HG03432 (cell line): ENCODE data around the gene UXS1.

Source experiments
- ATAC-seq: cut with Tn5 transposase; IDR thresholded peaks from one replicate; pipeline ENCODE4 v1.9.1; 2021; ENCODE audit warnings: mild to moderate bottlenecking, moderate library complexity; ENCODE audit not compliant: unreplicated experiment

The UXS1 gene

DNA sequence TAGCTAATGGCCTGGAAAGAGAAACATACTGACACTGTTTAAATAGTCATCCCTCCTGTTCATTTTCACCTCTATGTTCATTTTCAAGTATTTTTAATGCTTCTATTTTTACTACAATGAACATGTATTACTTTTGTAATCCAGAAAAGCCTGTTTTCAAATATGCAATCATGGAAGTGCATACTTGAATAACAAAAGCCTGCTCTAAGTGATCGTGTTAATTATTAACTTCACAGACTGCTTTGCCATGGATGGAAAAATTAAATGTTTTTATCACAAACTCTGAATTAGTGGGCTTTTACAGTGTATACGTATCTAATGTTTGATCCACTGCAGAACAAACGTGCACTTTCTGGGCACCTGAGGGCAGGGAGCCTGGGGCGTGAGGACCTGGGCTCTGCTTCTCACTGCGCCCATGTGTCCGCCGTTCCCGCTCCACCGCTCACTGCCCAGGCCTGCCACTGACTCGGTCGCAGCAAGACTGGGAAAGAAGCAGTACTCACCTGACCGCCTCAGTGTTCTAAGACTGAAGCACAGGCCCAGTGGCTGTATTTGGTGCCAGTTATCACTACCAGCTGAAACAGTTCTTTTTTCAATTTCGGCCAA, 80.6 kb downstream of the UXS1 start:
- ATAC-seq = no peak

- no peak for ATAC-seq
Observed at GRCh38 chr2:106111882-106112571, 82.1 kb downstream of the UXS1 start.

- no peak for ATAC-seq
Observed at GRCh38 chr2:106109675-106110424, 84.3 kb downstream of the UXS1 start.

- no peak for ATAC-seq
Observed at GRCh38 chr2:106108791-106109190, 85.3 kb downstream of the UXS1 start.

DNA sequence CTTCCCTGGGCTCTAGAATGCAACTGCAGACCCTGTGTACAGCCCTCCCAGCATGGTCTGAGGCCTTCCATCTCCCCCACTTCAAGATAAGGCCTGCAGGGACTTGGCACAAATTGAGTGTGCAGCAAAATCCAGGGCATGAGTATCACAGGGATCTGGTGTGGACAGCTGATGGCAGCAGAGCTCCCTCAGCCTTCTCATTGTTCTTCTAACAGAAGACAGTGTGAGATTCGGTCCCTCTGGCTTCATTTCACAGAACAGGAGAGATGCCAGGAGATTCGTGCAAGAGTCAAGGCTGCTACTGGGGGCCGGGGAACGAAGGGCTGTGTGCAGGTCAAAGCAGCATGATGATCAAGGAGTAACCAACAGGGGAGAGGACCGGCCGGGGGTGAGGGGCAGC, 85.8 kb downstream of the UXS1 start:
- ATAC-seq = no peak

GRCh38 chr2:106107509-106108131, 86.5 kb downstream of the UXS1 start:
- peak; percentile 83 for ATAC-seq

GRCh38 chr2:106106622-106107508, 87.2 kb downstream of the UXS1 start:
- ATAC-seq = peak; percentile 32

- ATAC-seq = no peak
Observed at GRCh38 chr2:106105151-106105922, 88.8 kb downstream of the UXS1 start.

- ATAC-seq = peak; percentile 55
Observed at GRCh38 chr2:106104332-106105062, 89.6 kb downstream of the UXS1 start.

- ATAC-seq = no peak
Observed at GRCh38 chr2:106099691-106100090, 94.4 kb downstream of the UXS1 start.

DNA sequence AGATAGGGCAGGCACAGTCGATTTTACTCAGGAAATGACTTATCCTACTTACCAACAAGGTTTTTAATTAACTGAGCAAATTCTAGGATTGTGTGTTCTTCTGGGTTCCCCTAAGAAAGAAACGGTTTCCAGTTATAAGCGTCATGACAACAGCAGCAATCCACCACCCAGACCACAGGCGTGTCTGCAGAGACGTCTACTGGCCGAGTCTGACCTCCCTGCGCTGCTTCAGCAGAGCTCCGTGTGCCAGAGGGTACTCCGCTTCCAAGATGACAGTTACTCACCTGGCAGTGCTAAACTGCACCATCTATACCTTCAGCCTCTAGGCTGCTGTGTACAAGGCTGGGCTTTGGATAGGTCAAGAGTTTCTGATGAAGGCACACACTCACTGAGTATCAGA, 95.4 kb downstream of the UXS1 start:
- no peak for ATAC-seq

GRCh38 chr2:106098081-106098480, 96.0 kb downstream of the UXS1 start:
- no peak for ATAC-seq

DNA sequence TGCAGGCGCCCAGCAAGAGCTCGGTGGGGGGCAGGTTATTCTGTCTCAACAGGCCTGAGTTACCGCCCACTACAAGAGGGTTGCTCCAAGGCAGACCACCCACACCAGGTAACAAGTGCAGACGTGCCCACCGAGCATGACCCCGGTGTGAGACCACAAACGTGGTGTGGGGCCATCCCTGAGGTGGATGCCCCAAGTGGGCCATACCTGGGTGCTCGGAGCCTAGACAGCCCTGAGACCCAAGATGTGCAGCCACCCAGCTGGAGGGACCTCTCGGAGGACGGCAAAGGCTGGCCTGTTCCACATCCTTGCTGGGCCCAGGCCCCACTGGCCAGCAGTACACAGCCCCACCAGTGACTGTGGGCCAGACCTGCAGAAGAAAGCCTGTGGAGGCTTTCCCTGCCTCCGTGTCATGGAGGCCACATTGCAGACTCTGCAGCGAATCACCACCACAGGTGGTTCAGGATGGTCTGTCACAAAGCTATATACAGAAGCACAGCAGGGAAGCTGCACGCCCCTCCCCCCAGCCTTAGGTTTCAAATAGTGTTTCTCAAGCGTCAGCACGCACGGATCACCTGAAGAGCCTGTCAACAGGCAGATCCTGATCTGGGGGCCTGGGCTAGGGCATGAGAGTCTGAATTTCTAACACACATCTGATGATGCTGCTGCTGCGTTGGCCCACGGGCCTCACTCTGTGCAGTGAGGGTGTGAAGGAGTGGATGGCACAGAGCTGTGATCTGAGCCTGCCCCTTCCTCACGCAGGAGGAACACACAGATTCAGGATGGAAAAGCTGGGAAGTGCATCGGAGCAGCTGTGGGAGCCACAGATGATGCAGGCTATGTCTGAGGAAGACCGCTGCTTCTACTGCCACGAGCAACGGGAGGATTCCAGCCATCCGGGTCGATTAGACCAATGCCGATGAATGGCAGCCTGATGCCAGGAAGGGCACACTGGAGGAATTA, 96.8 kb downstream of the UXS1 start:
- no peak for ATAC-seq

DNA sequence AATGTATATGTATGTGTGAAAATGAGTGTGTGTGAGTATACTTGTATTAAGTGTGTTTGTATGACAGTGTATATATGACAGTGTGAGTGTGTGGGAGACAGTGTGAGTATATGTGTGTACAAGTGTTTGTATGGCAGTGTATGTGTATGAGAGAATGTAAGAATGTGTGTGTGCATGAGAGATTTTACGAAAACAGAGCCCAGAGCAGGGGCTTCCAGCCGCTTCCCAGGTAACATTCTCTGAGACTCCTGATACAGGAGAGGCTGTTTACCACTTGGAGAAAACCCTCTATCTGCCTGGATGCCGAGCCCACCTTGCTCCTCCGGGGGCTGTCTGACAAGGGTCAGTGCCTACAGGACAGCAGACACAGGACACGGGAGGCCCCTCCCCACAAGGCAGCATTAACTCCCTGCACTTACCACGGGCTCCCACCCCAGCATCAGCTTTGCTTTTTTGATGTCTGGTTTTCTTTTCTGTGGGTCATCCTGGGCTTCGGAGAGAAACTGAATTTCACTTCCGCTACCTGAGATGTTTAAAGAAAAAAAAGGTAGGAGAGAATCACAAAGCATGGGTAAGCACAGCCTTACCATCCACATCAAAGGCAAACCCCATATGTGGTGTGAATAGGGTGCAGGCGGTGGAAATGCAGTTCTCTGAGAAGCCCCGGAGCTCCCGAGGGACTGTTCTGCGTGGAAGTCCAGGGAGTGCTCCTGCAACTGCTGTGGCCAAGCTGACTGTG, 97.6 kb downstream of the UXS1 start:
- no peak for ATAC-seq

GRCh38 chr2:106095478-106096298, 98.4 kb downstream of the UXS1 start:
- ATAC-seq = no peak

- no peak for ATAC-seq
Observed at GRCh38 chr2:106094131-106094841, 99.8 kb downstream of the UXS1 start.
